Stomach smooth muscle (tissue), 2 donors: Measurements from ENCODE around the gene KRTAP5-2.
"Not testable (repeated sequence)": the region's sequence is repeated elsewhere in the genome, so short reads cannot be mapped to it uniquely, and the experiment has no call there.

Source experiments
- H3K27ac ChIP-seq: one replicate; pipeline ENCODE4 v1.7.0; 2013; ENCODE audit warnings: mild to moderate bottlenecking, low read length, inconsistent platforms
- H3K27me3 ChIP-seq, 2 donors: one replicate each; pipeline ENCODE4 v1.7.0; 2013; ENCODE audit warnings: low read length in 2 of 2; ENCODE audit not compliant: insufficient read depth in 2 of 2, control insufficient read depth in 1 of 2
- H3K36me3 ChIP-seq, 2 donors: one replicate each; pipeline ENCODE4 v1.7.0; 2013; ENCODE audit warnings: low read length in 2 of 2; ENCODE audit not compliant: control insufficient read depth in 2 of 2, insufficient read depth in 2 of 2
- H3K4me1 ChIP-seq: one replicate; pipeline ENCODE4 v1.7.0; 2013; ENCODE audit warnings: low read length; ENCODE audit not compliant: control insufficient read depth, insufficient read depth
- H3K4me3 ChIP-seq, 2 donors: one replicate each; pipeline ENCODE4 v1.7.0; 2013; ENCODE audit warnings: low read length in 2 of 2
- H3K9ac ChIP-seq, 2 donors: one replicate each; pipeline ENCODE4 v1.7.0; 2013; ENCODE audit warnings: low read length in 2 of 2, mild to moderate bottlenecking in 1 of 2
- H3K9me3 ChIP-seq, 2 donors: one replicate each; pipeline ENCODE4 v1.7.0; 2013; ENCODE audit warnings: low read length in 2 of 2; ENCODE audit not compliant: control insufficient read depth in 2 of 2
- donor health status: healthy.
- donor health status: Pancreatic carcinoma.

Gene KRTAP5-2

DNA sequence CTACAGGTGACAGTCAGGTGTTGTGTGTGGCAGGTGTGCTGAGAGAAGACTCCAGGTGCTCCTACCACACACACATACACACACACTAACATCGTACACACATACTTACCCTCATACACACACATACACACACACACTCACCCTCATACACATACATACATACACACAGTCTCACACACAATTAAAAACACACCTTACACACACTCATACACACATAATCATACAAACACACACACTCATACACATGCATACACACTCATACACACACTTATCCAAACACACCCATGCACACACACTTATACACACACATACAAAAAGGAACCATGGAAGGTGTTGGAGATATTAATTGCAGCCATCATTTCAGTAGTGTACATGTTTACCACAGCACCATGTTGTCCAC, 5.5 kb upstream of the KRTAP5-2 start:
- no peaks in the 10 kb centered on the region for H3K9me3 ChIP-seq
- H3K4me3 ChIP-seq, result no peak overlapping the region
- H3K4me1 ChIP-seq, result peaks cover 3% of the 10 kb centered on the region
- H3K27me3 ChIP-seq, result peaks cover 7 to 26% of the 10 kb centered on the region in 2 donors
- no peak overlapping the region for H3K9ac ChIP-seq
- no peaks in the 10 kb centered on the region for H3K36me3 ChIP-seq
- no peak overlapping the region for H3K27ac ChIP-seq

DNA sequence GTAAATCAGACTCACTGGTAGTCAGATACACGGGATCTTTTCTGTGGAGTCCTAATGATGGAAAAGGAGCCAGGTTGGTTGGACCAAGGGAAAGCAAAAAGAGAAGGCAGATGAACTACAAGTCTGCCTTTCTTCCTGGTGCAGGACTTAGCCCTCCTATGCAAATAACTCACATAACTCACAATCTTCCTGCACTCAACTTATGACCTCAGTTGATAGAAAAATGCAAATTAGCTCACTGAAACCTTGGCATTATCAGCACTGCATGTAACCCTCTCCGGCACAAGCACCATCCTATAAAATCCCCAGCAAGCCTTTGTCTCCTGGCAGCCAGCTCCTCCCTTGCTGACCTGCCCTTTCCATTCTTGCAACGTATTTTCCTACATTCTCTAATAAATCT, 3.6 kb upstream of the KRTAP5-2 start:
- not testable (repeated sequence) for H3K27ac ChIP-seq, H3K4me3 ChIP-seq, H3K4me1 ChIP-seq, H3K9ac ChIP-seq, H3K36me3 ChIP-seq, H3K9me3 ChIP-seq
- peaks cover 10 to 20% of the 10 kb centered on the region in 2 donors for H3K27me3 ChIP-seq

- Histone ChIP-seq H3K27me3 (peaks cover 5 to 20% of the 10 kb centered on the region in 2 donors), H3K9me3 (no peaks in the 10 kb centered on the region), H3K27ac (no peak overlapping the region), H3K36me3 (no peaks in the 10 kb centered on the region), H3K4me1 (no peaks in the 10 kb centered on the region), H3K4me3 (no peak overlapping the region), H3K9ac (no peak overlapping the region)
Observed at GRCh38 chr11:1600626-1601025, 2.5 kb upstream of the KRTAP5-2 start.

DNA sequence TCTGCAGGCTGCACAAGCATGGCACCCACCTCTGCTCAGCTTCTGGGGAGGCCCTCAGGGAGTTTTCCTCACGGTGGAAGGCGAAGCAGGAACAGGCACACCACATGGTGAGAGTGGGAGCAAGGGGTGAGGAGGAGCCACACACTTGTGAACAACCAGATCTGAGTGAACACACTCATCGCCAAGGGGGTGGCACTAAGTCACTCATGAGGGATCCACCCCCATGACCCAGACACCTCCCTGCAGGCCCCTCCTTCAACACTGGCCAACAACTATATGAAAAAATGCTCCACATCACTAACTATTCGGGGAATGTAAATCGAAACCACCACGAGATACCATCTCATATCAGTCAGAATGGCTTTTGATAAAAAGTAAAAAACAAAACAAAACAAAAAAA, 722 bp upstream of the KRTAP5-2 start:
- Histone ChIP-seq H3K27me3 (peaks cover 5 to 8% of the 10 kb centered on the region in 2 donors), H3K27ac (no peak overlapping the region), H3K36me3 (no peaks in the 10 kb centered on the region), H3K9me3 (no peaks in the 10 kb centered on the region), H3K4me1 (no peaks in the 10 kb centered on the region), H3K9ac (no peak overlapping the region), H3K4me3 (no peak overlapping the region)

- not testable (repeated sequence) for H3K4me3 ChIP-seq, H3K27me3 ChIP-seq
Observed at GRCh38 chr11:1598406-1598805, 312 bp upstream of the KRTAP5-2 start.

DNA sequence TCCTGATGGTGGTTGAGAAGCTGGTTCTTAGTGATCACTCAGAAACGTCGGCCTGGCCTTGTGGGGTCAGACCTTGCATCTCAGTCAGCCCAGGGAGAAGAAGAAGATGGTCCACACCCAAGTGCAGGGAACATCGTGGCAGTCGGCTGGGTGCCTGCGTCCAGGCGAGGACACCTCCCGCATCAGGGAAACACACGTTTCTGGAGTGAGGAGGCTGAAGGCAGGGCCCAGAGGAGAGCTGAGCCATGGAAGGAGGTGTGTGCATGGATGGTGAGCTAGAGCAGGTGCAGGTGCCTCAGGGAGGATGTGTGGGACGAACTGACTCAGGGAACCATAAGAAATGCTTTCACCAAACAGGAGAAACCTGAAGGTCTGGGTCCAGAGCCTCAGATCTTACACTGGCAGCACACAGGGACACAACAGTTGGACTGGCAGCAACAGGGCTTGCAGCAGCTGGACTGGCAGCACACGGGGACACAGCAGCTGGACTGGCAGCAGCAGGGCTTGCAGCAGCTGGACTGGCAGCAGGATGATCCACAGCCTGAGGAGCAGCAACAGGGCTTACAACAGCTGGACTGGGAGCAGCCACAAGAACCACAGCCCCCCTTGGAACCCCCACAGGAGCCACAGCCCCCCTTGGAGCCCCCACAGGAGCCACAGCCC, 632 bp downstream of the KRTAP5-2 start:
- H3K9ac ChIP-seq, result no peak overlapping the region
- peaks cover 5 to 10% of the 10 kb centered on the region in 2 donors for H3K27me3 ChIP-seq
- H3K9me3 ChIP-seq, result no peaks in the 10 kb centered on the region
- H3K36me3 ChIP-seq, result no peaks in the 10 kb centered on the region
- H3K4me3 ChIP-seq, result no peak overlapping the region
- H3K27ac ChIP-seq, result no peak overlapping the region
- no peaks in the 10 kb centered on the region for H3K4me1 ChIP-seq

More at GRCh38 chr11:1598406-1598805, 312 bp upstream of the KRTAP5-2 start:
- not testable (repeated sequence) for H3K4me1 ChIP-seq, H3K9ac ChIP-seq, H3K27ac ChIP-seq, H3K9me3 ChIP-seq, H3K36me3 ChIP-seq

- not testable (repeated sequence) for H3K4me1 ChIP-seq, H3K9ac ChIP-seq, H3K36me3 ChIP-seq, H3K27ac ChIP-seq, H3K9me3 ChIP-seq, H3K4me3 ChIP-seq
- peaks cover 5 to 11% of the 10 kb centered on the region in 2 donors for H3K27me3 ChIP-seq
Observed at GRCh38 chr11:1596576-1597121, 1.4 kb downstream of the KRTAP5-2 start.

GRCh38 chr11:1595994-1596575, 2.0 kb downstream of the KRTAP5-2 start:
- not testable (repeated sequence) for H3K9me3 ChIP-seq, H3K36me3 ChIP-seq, H3K27ac ChIP-seq, H3K9ac ChIP-seq, H3K4me1 ChIP-seq, H3K4me3 ChIP-seq
- peaks cover 5 to 11% of the 10 kb centered on the region in 2 donors for H3K27me3 ChIP-seq

GRCh38 chr11:1592628-1593027, 5.5 kb downstream of the KRTAP5-2 start:
- H3K9me3 ChIP-seq, result no peaks in the 10 kb centered on the region
- H3K4me3 ChIP-seq, result no peak overlapping the region
- H3K9ac ChIP-seq, result no peak overlapping the region
- no peaks in the 10 kb centered on the region for H3K36me3 ChIP-seq
- peaks cover 5 to 9% of the 10 kb centered on the region in 2 donors for H3K27me3 ChIP-seq
- no peak overlapping the region for H3K27ac ChIP-seq
- H3K4me1 ChIP-seq, result no peaks in the 10 kb centered on the region

DNA sequence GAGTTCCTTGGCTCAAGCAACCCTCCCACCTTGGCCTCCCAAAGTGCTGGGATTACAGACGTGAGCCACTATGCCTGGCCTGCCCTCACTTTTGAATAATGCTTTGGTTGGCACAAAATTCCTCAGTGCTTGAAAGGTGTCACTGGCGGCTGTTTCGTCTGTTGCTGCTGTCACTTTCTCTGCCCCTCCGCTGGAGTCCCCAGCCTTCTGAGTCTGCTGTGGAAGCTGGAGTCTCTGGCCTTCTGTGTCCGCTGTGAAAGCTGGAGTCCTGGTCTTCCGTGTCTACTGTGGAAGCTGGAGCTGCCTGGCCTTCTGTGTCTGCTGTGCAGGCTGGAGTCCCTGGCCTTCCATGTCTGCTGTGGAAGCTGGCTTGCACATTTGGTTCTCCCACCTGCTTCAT, 8.1 kb downstream of the KRTAP5-2 start:
- Histone ChIP-seq H3K9me3 (no peaks in the 10 kb centered on the region), H3K4me3 (no peak overlapping the region), H3K4me1 (no peaks in the 10 kb centered on the region), H3K9ac (no peak overlapping the region), H3K36me3 (no peaks in the 10 kb centered on the region), H3K27ac (no peak overlapping the region), H3K27me3 (peaks cover 0 to 7% of the 10 kb centered on the region in 2 donors)
